NB4 (cell line): ENCODE results near the gene CHST4.

Experiments used
- DNase-seq: peaks from one replicate; pipeline ENCODE4 v3.0.0; 2010; ENCODE audit warnings: low read depth
- H3K4me3 ChIP-seq: one replicate; pipeline ENCODE4 v1.5.1; 2011; ENCODE audit warnings: mild to moderate bottlenecking, low read depth, low read length, moderate library complexity
- MYC ChIP-seq: IDR thresholded peaks from 2 replicates; pipeline ENCODE4 v1.6.1; 2011; ENCODE audit warnings: low read depth, low read length
- POLR2A ChIP-seq: IDR thresholded peaks from 2 replicates; pipeline ENCODE4 v1.6.1; 2011; ENCODE audit warnings: mild to moderate bottlenecking; ENCODE audit not compliant: insufficient read length; ENCODE audit errors: extremely low read depth
- TF ChIP-seq, protein P1 (sequence below): IDR thresholded peaks from one replicate; pipeline ENCODE4 v1.5.1; 2012; ENCODE audit warnings: low read depth, low read length
- TF ChIP-seq, protein P2 (sequence below): IDR thresholded peaks from 2 replicates; pipeline ENCODE4 v1.6.1; 2011; ENCODE audit warnings: low read depth, low read length

CHST4 gene

DNA sequence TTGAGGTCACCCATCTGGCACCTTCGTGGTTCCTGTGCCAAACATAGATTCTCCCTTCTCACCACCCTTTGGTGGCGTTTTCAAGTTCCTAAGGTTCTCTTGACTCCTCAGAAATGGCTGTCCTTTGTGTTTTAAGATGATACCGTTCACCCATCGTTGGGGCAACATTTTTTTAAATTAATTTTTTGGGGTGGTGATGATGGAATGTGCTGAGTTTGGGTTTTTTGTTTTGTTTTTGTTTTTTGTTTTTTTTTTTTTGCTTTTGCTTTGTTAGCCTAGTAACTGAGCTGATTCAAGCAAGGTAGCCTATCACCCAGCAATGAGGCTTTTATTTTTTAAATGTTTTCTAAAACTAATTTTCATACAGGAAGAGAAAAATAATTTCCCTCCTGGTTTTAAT lies 2.6 kb downstream of the CHST4 start:
- TF ChIP-seq MYC (no peak), POLR2A (no peak)
- TF ChIP-seq, protein P1, sequence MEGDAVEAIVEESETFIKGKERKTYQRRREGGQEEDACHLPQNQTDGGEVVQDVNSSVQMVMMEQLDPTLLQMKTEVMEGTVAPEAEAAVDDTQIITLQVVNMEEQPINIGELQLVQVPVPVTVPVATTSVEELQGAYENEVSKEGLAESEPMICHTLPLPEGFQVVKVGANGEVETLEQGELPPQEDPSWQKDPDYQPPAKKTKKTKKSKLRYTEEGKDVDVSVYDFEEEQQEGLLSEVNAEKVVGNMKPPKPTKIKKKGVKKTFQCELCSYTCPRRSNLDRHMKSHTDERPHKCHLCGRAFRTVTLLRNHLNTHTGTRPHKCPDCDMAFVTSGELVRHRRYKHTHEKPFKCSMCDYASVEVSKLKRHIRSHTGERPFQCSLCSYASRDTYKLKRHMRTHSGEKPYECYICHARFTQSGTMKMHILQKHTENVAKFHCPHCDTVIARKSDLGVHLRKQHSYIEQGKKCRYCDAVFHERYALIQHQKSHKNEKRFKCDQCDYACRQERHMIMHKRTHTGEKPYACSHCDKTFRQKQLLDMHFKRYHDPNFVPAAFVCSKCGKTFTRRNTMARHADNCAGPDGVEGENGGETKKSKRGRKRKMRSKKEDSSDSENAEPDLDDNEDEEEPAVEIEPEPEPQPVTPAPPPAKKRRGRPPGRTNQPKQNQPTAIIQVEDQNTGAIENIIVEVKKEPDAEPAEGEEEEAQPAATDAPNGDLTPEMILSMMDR = no peak
- TF ChIP-seq, protein P2, sequence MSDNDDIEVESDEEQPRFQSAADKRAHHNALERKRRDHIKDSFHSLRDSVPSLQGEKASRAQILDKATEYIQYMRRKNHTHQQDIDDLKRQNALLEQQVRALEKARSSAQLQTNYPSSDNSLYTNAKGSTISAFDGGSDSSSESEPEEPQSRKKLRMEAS = no peak
- H3K4me3 ChIP-seq = no peak overlapping the region
- no peak for DNase-seq

DNA sequence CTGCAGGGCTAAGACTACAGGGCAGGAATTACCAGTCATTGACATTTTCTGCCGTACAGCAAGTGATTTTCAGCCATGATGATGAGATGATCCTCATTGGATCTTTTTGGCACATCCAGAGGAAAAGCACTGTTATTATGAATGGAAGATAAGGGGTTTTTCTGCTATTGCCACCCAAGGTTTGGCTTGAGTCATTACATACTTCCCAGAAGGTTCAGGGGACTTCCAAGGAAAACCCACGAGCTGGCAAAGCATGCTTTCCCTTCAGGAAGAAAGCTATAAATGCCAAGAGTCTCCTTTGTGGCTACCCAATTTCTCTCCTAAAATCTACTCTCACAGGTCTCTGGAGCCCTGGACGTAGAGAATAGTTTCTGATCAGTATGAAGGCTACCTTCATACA lies 6.1 kb downstream of the CHST4 start:
- H3K4me3 ChIP-seq = no peak overlapping the region
- DNase-seq = no peak
- TF ChIP-seq POLR2A (no peak), MYC (no peak)
- TF ChIP-seq, protein P2 = no peak
- TF ChIP-seq, protein P1 = no peak

DNA sequence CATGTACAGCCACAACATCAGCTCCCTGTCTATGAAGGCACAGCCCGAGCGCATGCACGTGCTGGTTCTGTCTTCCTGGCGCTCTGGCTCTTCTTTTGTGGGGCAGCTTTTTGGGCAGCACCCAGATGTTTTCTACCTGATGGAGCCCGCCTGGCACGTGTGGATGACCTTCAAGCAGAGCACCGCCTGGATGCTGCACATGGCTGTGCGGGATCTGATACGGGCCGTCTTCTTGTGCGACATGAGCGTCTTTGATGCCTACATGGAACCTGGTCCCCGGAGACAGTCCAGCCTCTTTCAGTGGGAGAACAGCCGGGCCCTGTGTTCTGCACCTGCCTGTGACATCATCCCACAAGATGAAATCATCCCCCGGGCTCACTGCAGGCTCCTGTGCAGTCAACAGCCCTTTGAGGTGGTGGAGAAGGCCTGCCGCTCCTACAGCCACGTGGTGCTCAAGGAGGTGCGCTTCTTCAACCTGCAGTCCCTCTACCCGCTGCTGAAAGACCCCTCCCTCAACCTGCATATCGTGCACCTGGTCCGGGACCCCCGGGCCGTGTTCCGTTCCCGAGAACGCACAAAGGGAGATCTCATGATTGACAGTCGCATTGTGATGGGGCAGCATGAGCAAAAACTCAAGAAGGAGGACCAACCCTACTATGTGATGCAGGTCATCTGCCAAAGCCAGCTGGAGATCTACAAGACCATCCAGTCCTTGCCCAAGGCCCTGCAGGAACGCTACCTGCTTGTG lies 10.7 kb downstream of the CHST4 start:
- TF ChIP-seq POLR2A (no peak), MYC (no peak)
- TF ChIP-seq, protein P1 = no peak
- TF ChIP-seq, protein P2 = no peak
- no peak overlapping the region for H3K4me3 ChIP-seq
- DNase-seq = no peak

DNA sequence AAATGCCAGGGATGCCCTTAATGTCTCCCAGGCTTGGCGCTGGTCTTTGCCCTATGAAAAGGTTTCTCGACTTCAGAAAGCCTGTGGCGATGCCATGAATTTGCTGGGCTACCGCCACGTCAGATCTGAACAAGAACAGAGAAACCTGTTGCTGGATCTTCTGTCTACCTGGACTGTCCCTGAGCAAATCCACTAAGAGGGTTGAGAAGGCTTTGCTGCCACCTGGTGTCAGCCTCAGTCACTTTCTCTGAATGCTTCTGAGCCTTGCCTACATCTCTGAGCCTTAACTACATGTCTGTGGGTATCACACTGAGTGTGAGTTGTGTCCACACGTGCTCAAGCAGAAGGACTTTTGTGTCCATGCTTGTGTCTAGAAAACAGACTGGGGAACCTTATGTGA lies 11.4 kb downstream of the CHST4 start:
- DNase-seq = peak; percentile 68
- no peak overlapping the region for H3K4me3 ChIP-seq
- TF ChIP-seq, protein P1 = peak; percentile 72
- no peak for TF ChIP-seq POLR2A
- TF ChIP-seq MYC = no peak
- TF ChIP-seq, protein P2 = peak; percentile 30; the same call in 1 of the 2 replicates

DNA sequence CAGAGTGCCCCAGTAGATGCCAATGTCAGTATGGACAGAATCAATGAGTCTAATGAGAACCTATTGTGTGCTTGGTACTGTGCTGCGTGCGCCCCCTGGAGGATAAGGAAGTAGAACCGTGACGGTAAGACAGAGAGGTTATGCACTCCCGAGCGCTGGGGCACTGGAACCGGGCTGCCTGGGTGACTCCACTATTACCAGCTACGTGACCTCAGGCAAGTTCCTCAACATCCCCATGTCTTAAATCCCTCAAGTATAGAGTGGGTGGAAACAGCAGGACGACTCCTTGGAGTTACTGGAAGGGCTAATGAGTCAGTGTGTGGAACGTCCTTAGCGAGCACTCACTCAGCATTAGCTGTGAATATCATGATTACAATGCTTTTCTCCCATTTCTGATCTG lies 16.2 kb downstream of the CHST4 start:
- H3K4me3 ChIP-seq = no peak overlapping the region
- peak; percentile 77 for DNase-seq
- TF ChIP-seq, protein P2 = no peak
- TF ChIP-seq, protein P1 = peak; percentile 88
- no peak for TF ChIP-seq POLR2A
- no peak for TF ChIP-seq MYC

DNA sequence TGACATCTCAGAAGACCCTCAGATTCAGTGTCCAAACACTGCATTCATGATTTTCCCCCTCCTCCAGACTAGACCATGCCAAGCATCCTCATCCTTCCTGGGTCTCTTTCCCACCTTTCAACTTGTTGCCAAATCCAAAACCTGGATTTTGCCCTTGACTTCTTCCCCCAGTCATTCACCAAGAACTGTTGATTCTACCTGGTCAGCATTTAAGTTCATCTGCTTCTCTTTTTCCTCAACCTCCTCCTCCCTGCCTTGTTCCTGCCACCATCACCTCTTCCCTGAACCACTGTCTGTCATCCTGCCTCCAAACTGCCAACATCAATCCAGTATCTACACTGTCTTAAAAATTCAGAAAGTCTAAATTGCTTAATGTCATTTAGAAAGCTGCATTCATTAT lies 20.9 kb downstream of the CHST4 start:
- TF ChIP-seq, protein P1 = no peak
- TF ChIP-seq MYC (no peak), POLR2A (no peak)
- TF ChIP-seq, protein P2 = no peak
- DNase-seq = no peak
- H3K4me3 ChIP-seq = no peak overlapping the region
